Subcutaneous adipose tissue (tissue), 4 donors: ENCODE measurements around the gene KIRREL3. TPM values are rescaled to one million over a fixed set of nuclear protein-coding genes. Genes with fewer than 3 reads are reported as not detected.

Source experiments
- total RNA-seq, 4 donors: library from RNA; depleted of rRNA; stranded (reverse); fragments of >200 nt; gene quantifications; one replicate each; pipeline ENCODE4 v1.1.0, GENCODE V29; 2016
- TF ChIP-seq, protein P1 (sequence below): fragments of 450-650 bp; IDR thresholded peaks from one replicate; pipeline ENCODE4 v1.5.1; 2016; ENCODE audit warnings: low read depth, mild to moderate bottlenecking, control low read depth, antibody characterized with exemption, moderate library complexity

The KIRREL3 gene
- total RNA-seq, 4 donors from 2014 or later = not detected

DNA sequence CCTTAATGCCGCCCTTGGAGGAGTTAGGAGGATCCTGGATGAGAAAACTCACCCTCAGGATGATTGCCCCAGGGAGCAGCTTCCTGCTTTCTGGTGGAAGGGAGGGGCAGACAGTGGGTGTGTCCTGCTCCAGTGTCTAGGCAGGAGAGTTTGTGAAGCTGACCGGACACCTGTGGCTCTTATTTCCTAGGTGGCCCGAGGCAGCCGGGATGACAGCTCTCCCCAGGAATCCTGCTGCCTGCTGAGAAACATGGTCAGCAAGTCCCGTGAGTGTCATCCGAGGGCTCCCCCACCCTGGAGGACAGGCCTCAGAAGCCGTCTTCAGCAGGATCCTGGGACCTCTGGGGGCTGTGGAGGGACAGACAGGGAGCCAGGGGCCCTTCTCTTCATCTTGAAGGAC lies 594.7 kb downstream of the KIRREL3 start:
- TF ChIP-seq, protein P1, sequence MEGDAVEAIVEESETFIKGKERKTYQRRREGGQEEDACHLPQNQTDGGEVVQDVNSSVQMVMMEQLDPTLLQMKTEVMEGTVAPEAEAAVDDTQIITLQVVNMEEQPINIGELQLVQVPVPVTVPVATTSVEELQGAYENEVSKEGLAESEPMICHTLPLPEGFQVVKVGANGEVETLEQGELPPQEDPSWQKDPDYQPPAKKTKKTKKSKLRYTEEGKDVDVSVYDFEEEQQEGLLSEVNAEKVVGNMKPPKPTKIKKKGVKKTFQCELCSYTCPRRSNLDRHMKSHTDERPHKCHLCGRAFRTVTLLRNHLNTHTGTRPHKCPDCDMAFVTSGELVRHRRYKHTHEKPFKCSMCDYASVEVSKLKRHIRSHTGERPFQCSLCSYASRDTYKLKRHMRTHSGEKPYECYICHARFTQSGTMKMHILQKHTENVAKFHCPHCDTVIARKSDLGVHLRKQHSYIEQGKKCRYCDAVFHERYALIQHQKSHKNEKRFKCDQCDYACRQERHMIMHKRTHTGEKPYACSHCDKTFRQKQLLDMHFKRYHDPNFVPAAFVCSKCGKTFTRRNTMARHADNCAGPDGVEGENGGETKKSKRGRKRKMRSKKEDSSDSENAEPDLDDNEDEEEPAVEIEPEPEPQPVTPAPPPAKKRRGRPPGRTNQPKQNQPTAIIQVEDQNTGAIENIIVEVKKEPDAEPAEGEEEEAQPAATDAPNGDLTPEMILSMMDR = no peak

DNA sequence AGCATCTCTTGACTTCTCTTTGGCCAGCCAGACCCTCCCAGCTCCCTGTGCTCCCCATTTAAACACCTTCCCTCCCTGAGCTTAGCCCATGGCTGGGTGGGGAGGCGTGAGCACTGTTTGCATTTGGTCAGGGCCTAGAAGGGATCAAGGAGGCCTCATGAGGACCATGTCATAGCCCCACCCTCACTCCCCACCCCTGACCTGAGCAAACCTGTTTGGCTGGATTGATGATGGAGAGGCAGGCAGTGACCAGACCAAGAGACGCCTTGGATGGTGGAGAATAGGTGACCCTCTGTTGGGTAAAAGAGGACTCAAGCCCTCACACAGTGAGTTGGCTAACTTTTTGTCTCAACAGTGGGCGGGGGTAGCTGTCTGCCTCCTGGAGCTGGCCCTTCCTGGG lies 595.2 kb downstream of the KIRREL3 start:
- TF ChIP-seq, protein P1 = no peak

DNA sequence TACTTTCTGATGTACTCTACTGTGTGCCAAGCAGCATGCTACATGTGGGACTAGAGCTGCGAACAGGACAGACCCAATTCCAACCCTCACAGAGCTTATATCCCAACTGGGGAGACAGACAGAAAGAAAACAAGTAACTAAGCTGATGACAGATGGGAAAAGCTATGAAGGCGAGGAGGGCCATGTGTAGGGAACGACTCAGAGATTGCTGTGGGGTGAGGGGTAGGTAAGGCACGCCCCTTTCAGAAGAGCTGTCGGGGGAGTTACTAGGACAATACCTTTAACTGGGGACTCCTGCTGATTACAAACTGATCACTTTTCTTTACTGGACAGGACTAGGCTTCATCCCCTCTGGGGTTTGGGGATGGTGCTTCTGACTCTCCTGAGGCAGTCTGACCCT lies 596.2 kb downstream of the KIRREL3 start:
- TF ChIP-seq, protein P1 = no peak

DNA sequence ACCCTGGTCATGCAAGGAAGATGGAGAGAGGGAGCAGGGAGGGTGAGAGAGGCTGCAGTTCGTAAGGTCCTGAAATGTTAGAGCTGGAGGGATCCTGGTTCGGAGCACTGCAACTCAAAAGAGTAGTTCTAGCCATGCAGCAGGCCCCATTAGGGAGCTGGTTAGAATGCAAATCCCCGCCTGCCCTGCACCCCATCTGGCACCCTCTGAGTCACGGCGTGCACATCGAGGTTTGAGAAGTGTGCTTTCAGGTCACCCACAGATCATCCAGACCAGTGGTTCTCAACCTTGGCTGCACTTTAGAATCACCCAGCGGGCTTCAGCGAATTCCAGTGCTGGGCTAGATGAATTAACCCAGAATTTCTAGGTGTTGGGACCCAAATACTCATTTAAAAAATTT lies 596.9 kb downstream of the KIRREL3 start:
- TF ChIP-seq, protein P1 = no peak

DNA sequence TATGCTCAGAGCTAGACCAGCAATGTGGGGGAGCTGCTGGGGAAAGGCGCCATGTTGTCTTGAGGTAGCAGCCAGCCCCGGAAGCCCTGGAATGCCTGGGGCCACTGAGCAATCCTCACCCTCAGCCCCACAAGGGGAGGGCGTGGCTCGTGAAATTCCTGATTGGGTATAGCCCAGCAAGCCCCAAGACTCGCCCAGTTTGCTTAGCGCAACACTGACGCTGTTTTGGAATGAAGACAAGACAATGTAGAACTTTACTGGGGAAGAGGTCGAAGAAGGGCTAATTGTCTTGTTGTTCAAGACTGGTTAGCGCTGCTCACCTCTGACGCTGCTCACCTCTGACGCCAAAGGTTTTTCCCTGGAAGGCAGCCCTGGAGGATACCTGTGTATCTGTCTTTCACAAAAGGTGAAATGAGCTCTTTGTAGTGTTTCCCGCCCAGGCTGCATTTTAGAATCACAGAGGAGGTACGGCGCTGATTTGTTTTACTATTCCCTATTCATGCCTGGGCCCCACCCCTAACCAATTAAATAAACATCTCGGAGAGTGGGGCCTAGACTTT lies 597.5 kb downstream of the KIRREL3 start:
- TF ChIP-seq, protein P1 = no peak

DNA sequence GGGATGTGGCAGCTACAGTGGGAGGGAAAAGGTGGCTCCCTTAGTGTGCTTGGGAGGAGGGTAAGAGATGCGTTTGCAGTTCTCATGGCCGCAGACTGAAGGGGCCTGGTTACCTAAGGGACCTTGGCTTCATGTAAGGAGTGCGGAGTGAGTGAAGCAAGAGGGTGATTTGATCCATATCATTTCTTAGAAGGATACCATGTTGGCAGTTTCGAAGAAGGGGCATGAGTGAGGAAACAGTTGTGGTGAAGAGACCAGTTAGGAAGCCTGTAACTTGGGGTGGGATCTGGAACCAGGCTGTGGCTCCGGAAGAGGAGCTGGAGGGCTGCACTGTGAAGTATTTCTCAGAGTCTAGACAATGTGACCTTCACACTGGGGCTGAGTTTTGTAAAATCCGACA lies 600.1 kb downstream of the KIRREL3 start:
- TF ChIP-seq, protein P1 = no peak

DNA sequence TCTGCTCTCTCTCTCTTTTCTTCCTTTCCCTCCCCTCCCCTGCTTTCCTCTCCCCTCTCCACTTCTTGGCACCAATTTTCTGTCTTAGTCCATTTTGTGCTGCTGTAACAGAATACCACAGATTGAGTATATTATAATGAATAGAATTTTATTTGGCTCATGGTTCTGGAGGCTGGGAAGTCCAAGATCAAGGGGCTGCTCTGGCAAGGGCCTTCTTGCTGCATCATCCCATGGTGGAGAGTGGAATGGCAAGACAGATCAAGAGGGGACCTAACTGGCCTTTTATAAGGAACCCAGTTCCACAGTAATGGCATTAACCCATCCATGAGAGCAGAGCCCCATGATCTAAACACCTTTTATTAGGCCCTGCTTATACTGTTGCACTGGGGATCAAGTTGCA lies 600.6 kb downstream of the KIRREL3 start:
- TF ChIP-seq, protein P1 = no peak
